Ovary (tissue), 9 donors: ENCODE data around the gene ZNF500. TPM values are rescaled to one million over a fixed set of nuclear protein-coding genes. Genes with fewer than 3 reads are reported as not detected.

ENCODE experiments used
- DNase-seq, 5 donors: peaks; one replicate each; pipeline ENCODE4 v3.0.0-alpha.2; 2019 to 2020
- H3K27ac ChIP-seq, 2 donors: fragments of 200-600 bp; one replicate each; pipeline versions ENCODE4 v1.5.1 to v1.8.0; 2019 to 2022
- H3K27me3 ChIP-seq: fragments of 200-600 bp; one replicate; pipeline ENCODE4 v1.8.0; 2022
- H3K36me3 ChIP-seq: fragments of 200-600 bp; sonication (generic); one replicate; pipeline ENCODE4 v1.5.1; 2019
- H3K4me1 ChIP-seq: one replicate; pipeline ENCODE4 v1.8.1; 2013; ENCODE audit warnings: mild to moderate bottlenecking, moderate library complexity; ENCODE audit not compliant: insufficient read depth
- H3K4me3 ChIP-seq: fragments of 200-600 bp; sonication (generic); one replicate; pipeline ENCODE4 v1.5.1; 2017
- H3K9me3 ChIP-seq, 2 donors: fragments of 200-600 bp in 1 of 2; sonication (generic) in 1 of 2; one replicate each; pipeline versions ENCODE4 v1.5.1 to v1.8.1; 2013 to 2019; ENCODE audit warnings: mild to moderate bottlenecking in 1 of 2, moderate library complexity in 1 of 2
- EP300 ChIP-seq: sonication (generic); formaldehyde crosslinking; IDR thresholded peaks from one replicate; pipeline ENCODE4 v1.6.1; 2017; ENCODE audit warnings: antibody characterized with exemption
- POLR2A ChIP-seq: fragments of 450-650 bp; IDR thresholded peaks from one replicate; pipeline ENCODE4 v1.6.1; 2017; ENCODE audit warnings: antibody characterized with exemption, mild to moderate bottlenecking, moderate library complexity
- WGBS, 3 donors: extraction: QIAGEN DNeasy Blood & Tissue Kit in 1 of 3; methylation state at CpG; one replicate each; pipeline versions ENCODE4 v1.1.5 to v1.1.7; 2013 to 2017; 5-methylcytosine and 5-hydroxymethylcytosine counted together
- intact Hi-C, 4 donors: fragments of 100-400 bp; cut with DNase I; formaldehyde crosslinking; loops; one replicate each; pipeline versions ENCODE4 v1.11.0 to v1.15.1; 2022 to 2023
- polyA plus RNA-seq, 2 donors: library from polyadenylated mRNA; stranded (reverse); fragments of 200-250 nt in 1 of 2; fragments of 350-450 nt in 1 of 2; fragmentation: Illumina TruSeq in 1 of 2; extraction: RNeasy Lipid Tissue Mini Kit (QIAGEN cat#74804) in 1 of 2; gene quantifications; one replicate each; pipeline ENCODE4 v1.2.3, GENCODE V29; 2013 to 2014
- total RNA-seq, 7 donors: library from RNA; depleted of rRNA in 2 of 7; stranded (reverse); fragments of >200 nt in 2 of 7; fragmentation: NEBNext Ultra II Directional in 3 of 7; extraction: Animal tissue kit (Norgen Biotek cat#: 25700) in 3 of 7; gene quantifications; one replicate each; pipeline versions ENCODE4 v1.1.0 to v1.2.4, GENCODE V29; 2016 to 2023
- TF ChIP-seq, protein P1 (sequence below), 3 donors: fragments of 450-650 bp in 2 of 3; fragments of 200-600 bp in 1 of 3; IDR thresholded peaks; one replicate each; pipeline versions ENCODE4 v1.5.1 to v1.8.0; 2016 to 2022; ENCODE audit warnings: antibody characterized with exemption in 3 of 3, mild to moderate bottlenecking in 1 of 3
- donor health status: DM: no; HTN: no; CAD: no; lungs with moderate emphysema.
- donor health status: DM: no; HTN: no; CAD: no.
- donor health status: Bipolar disorder and iron deficiency.
- donor health status: DM: yes; HTN: yes; CAD: no.
- donor health status: DM: no; HTN: no; CAD: no.
- donor health status: DM: yes; HTN: yes; CAD: no.

ZNF500 gene
- total and polyA plus RNA-seq, 9 donors = 4.7 to 27.7 (median 22.1) TPM

DNA sequence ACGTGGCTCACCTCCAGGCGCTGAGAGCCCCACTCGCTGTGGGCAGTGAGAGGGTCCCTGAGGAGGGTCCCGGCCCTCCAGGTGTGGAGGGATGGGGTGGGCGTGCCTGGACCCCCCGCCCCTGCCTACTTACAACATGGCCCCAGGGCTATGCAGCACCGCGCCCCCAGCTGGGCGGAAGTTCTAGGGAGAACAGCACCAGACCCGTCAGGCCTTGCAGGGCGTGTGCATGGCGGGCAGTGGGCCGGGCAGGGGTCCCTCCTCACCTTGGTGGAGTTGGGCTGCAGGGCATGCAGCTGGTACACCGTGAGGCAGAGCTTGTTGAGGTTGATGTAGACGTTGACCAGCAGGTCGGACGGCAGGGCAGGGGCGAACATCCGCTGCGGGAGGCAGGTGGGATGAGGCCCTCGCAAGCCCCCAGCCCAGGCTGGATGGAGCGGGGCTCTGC lies 30.9 kb upstream of the ZNF500 start:
- Histone ChIP-seq H3K27me3 (no peaks in the 10 kb centered on the region), H3K9me3 (no peaks in the 10 kb centered on the region), H3K4me1 (peaks cover 7% of the 10 kb centered on the region), H3K36me3 (no peaks in the 10 kb centered on the region), H3K4me3 (no peak overlapping the region), H3K27ac (no peak overlapping the region)
- DNase-seq = no peak
- WGBS, 3 donors = 90 to 92% (median 91%) methylated on average over 16 to 22 of the region's 22 CpGs
- intact Hi-C loops = no loop called here
- TF ChIP-seq EP300 (no peak), POLR2A (no peak)
- TF ChIP-seq, protein P1, sequence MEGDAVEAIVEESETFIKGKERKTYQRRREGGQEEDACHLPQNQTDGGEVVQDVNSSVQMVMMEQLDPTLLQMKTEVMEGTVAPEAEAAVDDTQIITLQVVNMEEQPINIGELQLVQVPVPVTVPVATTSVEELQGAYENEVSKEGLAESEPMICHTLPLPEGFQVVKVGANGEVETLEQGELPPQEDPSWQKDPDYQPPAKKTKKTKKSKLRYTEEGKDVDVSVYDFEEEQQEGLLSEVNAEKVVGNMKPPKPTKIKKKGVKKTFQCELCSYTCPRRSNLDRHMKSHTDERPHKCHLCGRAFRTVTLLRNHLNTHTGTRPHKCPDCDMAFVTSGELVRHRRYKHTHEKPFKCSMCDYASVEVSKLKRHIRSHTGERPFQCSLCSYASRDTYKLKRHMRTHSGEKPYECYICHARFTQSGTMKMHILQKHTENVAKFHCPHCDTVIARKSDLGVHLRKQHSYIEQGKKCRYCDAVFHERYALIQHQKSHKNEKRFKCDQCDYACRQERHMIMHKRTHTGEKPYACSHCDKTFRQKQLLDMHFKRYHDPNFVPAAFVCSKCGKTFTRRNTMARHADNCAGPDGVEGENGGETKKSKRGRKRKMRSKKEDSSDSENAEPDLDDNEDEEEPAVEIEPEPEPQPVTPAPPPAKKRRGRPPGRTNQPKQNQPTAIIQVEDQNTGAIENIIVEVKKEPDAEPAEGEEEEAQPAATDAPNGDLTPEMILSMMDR (IDR thresholded peaks at IDR 0.05) = no peak

DNA sequence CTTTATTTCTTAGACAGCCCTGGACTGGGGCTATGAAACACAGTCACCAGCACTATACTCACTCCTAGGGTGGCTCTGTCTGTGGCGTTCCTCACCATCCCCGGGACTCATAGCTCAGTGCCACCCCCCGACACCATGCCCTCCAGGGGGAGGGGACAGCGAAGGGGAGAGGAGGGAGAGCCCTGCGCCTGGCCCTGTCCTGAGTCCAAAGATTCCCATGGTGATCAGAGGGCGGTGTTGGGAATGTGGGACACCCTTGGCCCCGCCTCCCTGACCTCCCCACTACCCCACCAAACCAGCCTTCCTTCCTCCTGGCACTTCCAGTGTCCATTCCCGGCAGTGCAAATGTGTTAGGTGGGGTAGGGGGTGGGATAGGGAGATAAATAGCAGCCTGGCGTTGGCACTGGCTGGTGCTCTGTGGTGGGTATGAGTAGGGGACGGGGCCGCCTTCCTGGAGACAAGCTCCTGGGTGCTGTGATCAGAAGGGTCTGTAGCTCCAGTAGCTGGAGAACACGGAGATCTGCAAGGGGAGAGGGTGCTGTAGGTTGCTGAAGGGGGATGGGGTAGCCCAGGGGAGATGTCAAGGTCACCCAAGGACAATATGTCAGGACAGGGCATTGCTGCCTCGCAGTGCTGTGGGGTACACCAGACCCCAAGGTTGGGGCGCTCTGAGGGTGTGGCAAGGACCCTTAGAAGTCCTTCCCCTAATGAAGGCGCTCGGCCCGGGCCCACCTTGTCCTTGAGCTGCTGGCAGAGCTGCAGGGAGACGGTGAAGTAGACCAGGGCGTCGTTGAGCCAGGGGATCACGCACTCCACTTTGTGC lies 30.2 kb upstream of the ZNF500 start:
- Histone ChIP-seq H3K4me3 (no peak overlapping the region), H3K27me3 (no peaks in the 10 kb centered on the region), H3K9me3 (no peaks in the 10 kb centered on the region), H3K36me3 (no peaks in the 10 kb centered on the region), H3K27ac (no peak overlapping the region), H3K4me1 (peaks cover 7% of the 10 kb centered on the region)
- WGBS, 3 donors = 77 to 83% (median 79%) methylated on average over 21 of the region's 21 CpGs
- TF ChIP-seq, protein P1 (IDR thresholded peaks at IDR 0.05) = no peak
- no peak for TF ChIP-seq EP300
- no peak for TF ChIP-seq POLR2A
- intact Hi-C loops = no loop called here
- no peak for DNase-seq

DNA sequence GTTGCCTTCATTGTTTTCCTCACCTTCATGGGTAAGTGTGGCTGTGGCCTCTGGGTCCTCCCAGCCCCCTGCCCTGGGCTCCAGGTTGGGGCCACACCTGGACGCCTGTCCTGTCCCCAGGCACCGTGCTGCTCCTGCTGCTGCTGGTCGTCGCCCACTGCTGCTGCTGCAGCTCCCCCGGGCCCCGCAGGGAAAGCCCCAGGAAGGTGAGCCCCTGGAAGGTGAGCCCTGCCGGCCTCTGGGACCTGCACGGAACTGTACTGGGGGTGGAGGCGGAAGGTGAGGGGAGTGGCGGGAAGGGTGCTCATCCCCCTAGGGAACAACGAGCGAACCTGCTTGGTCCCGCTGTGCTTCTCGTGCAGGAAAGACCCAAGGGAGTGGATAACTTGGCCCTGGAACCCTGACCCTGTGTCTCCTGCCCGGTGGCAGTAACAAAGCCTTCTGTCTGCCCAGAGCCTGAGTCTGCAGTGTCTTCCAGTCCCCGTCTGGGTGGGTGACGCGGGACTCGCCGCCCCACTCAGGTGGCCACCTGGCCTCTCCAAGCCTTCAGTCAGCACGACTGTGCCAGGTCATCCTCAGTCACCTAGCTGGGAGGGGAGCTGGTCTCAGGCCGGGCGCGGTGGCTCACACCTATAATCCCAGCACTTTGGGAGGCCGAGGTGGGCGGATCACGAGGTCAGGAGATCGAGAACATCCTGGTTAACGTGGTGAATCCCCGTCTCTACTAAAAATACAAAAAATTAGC lies 29.0 kb upstream of the ZNF500 start:
- no peak for TF ChIP-seq POLR2A
- TF ChIP-seq EP300 = no peak
- TF ChIP-seq, protein P1 (IDR thresholded peaks at IDR 0.05) = no peak
- Histone ChIP-seq H3K36me3 (no peaks in the 10 kb centered on the region), H3K27me3 (no peaks in the 10 kb centered on the region), H3K4me1 (no peaks in the 10 kb centered on the region), H3K9me3 (no peaks in the 10 kb centered on the region), H3K27ac (no peak overlapping the region), H3K4me3 (no peak overlapping the region)
- 89 to 93% (median 90%) methylated on average over 30 of the region's 30 CpGs for WGBS, 3 donors
- intact Hi-C loops = no loop called here
- no peak for DNase-seq

DNA sequence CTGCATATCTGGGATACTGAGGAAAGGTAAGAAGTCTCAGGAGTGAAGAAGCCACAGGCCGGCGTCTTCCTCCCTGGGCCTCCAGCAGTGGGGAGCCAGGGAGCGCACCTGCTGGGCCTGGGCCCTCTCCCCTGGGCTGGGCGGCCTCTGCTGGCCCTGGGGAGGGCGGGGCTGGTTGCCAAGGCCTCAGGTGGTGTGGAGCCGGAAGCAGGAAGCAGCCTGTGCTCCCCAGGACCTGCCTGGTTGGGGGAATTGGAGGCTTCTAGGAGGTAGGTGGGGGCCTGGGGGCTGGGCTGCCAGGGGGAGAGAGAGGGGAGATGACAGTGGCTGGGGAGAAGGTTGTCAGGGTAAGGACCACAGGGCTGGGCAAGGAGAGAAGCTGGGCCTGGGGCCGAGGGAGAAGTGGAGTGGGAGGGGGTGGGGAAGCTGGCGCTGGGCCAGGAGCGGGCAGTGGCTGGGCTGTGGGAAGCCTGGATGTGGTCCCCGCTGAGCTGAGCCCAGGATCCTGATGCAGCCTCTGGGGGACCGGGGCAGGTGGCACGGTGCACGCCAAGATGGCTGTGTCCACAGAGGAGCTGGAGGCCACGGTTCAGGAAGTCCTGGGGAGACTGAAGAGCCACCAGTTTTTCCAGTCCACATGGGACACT lies 28.3 kb upstream of the ZNF500 start, which contains the start of gene SMIM22:
SMIM22 (plus strand) TSS at position 189 of the 647 bp plus-strand sequence; CDS start at position 555, 366 bp downstream.
- TF ChIP-seq, protein P1 (IDR thresholded peaks at IDR 0.05) = no peak
- TF ChIP-seq POLR2A = no peak
- no peak within 1 kb of the TSS for H3K27ac ChIP-seq
- H3K4me3 ChIP-seq = no peak within 1 kb of the TSS

More for the DNA sequence above, 28.3 kb upstream of the ZNF500 start, which contains the start of gene SMIM22:
- Histone ChIP-seq H3K36me3 (no peaks in the 10 kb centered on the region), H3K27me3 (no peaks in the 10 kb centered on the region), H3K4me1 (no peaks in the 10 kb centered on the region), H3K9me3 (no peaks in the 10 kb centered on the region)
- DNase-seq = no peak
- WGBS, 3 donors = 62 to 69% (median 64%) methylated on average over 14 of the region's 14 CpGs
- intact Hi-C loops = no loop called here
